ENCODE results near the gene DPYD.

Gene DPYD

DNA sequence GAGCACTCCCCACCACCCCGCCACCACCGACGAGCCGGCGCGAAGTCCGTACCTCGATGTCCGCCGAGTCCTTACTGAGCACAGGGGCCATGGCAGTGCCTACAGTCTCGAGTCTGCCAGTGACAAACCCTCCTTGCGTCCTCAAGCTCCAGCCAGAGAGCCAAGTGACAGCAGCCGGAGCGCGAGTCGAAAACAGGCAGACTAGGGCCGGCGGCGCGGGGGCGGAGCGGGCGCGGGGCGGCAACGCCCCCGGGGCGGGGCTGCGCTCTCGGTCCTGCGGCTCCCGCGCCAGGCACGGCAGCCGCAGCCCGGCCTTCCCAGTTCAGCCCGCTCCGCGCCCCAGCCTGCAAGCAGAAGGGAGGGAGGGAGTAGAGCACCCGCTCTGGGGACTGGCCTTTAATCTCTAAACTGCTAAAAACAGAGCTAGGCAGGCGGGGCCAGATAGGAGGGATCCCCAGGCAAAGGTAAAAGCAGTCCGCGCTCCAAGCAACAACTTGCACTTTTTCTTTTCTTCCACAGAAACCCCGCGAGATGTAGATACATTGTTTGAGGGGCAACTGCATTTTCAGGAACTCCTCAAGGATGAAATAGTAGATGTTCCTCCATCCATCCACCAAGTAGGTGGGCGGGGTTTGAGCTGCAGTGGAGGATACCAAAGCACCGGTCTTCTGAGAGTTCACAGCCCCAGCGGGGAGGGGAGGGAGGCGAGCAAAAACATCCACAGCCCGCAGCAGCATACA is at the start of gene DPYD:
Gene DPYD (minus strand): TSS at position 203 of the 740 bp plus-strand sequence. CDS start 112 bp downstream, at position 91.
- DNase-seq = peak; percentile 80

- DNase-seq = no peak
Observed at GRCh38 chr1:97960470-97960869, 39.6 kb upstream of the DPYD start.

- no peak for DNase-seq
Observed at GRCh38 chr1:97947695-97948094, 26.9 kb upstream of the DPYD start.

DNA sequence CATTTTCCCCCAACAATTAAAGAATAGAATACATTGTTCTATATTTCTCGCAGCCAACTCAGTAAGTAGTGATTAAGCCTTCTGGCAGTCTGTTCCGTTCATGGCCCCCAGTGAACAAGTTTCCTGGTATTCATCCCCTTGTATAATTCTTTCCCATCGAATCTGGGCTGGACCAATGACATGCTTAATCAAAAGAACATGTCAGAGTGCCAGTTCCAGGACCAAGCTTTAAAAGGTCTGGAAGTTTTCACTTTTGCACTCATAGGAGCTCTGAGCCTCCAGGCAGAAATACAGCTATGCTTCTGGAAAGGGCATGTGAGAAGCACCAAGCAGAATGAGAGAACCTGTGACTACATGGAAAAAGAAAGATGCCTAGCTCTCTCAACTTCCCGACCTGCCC is 22.5 kb upstream of the DPYD start:
- no peak for DNase-seq

- DNase-seq = no peak
Observed at GRCh38 chr1:97942161-97943123, 21.6 kb upstream of the DPYD start.

DNA sequence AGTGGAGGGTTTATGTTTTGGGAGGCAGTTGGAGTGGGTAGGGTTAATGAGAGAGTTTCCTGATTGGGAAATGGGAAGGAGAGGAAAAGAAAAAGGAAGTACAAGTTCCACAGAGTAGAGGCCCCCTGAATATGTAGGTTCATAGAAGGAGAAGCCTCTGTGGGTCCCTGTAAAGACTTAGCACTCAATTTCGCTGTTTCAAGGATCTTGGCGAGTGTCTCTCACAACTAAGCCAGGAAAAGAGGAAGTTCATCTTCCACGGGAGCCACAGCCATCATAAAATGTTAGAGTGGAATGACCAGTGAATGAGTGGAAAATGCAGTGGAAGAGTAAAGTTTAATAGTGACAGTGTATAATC is 17.4 kb upstream of the DPYD start:
- no peak for DNase-seq

DNA sequence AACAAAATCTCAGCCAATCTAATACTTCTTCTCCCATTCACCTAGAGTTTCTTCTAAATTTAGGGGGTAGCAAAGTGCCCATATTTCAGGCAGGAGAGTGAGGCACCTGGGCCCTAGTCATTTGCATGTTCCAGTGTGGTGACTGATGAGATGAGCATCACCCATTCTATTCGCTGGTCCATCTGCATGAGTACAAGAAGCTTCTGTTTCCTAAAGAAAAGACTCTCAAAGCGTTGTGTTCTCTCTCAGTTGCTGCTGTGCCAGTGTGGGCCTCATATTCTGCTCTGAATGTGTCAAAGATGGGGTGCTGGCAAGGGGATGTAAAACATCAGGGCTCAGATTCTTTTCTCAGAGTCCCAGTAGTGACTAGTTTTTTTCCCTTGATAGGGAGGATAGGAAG is 16.1 kb upstream of the DPYD start:
- no peak for DNase-seq

DNA sequence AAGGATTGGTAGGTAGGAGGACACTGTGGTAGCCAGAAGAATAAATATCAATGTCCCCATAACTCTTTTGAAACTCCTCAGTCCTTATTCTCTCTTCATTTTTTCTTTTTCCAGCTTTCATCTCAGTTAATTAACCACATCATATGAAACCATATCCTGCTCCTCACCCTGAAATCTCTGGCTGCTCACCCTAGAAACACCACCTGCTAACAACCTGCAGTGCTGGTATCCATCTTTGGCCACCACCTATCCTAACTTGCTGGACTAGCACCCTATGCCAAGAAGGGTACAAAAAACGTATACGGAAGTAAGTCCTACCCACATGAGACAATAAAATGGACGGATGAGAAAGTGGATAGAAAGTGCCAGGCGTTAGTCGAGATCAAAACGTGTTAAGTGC is 13.7 kb upstream of the DPYD start:
- no peak for DNase-seq

GRCh38 chr1:97929874-97930851 is 9.3 kb upstream of the DPYD start:
- DNase-seq = no peak

DNA sequence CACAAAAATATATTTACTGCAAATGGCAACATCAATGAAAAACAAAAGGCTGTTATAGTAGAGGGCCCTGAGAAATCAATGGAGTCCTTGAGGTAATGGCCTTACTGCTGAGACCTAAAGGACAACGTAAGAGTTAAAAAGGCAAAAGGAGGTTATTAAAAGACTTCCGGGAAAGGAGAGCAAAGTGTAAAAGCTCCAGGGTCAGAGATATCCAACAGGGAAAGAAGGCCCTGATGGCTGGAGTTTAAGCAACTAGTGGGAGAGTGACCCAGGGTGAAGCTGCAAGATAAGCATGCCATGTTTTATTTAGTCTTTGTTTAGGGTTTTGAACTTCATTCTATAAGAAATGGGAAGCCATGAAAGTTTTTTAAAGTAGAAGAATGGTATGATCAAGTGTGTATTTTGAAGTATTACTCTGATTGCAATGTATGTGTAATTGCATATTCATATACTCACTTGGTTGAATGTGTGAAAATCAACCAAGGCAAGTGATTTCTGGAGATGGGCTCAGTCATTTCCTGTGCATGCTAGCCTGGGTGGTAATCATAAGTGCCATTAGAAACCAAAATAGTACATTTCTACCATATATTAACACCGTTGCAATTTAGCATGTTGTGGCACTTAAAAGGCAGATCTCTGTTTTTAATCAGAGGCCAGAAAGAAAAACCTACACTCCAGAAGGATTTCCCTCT is 5.3 kb upstream of the DPYD start:
- no peak for DNase-seq

- no peak for DNase-seq
Observed at GRCh38 chr1:97925151-97925550, 4.3 kb upstream of the DPYD start.

- no peak for DNase-seq
Observed at GRCh38 chr1:97923811-97924210, 3.0 kb upstream of the DPYD start.

- no peak for DNase-seq
Observed at GRCh38 chr1:97920276-97920831, 480 bp downstream of the DPYD start.

- no peak for DNase-seq
Observed at GRCh38 chr1:97919585-97920261, 1.1 kb downstream of the DPYD start.

GRCh38 chr1:97918961-97919360 is 1.9 kb downstream of the DPYD start:
- DNase-seq = no peak

DNA sequence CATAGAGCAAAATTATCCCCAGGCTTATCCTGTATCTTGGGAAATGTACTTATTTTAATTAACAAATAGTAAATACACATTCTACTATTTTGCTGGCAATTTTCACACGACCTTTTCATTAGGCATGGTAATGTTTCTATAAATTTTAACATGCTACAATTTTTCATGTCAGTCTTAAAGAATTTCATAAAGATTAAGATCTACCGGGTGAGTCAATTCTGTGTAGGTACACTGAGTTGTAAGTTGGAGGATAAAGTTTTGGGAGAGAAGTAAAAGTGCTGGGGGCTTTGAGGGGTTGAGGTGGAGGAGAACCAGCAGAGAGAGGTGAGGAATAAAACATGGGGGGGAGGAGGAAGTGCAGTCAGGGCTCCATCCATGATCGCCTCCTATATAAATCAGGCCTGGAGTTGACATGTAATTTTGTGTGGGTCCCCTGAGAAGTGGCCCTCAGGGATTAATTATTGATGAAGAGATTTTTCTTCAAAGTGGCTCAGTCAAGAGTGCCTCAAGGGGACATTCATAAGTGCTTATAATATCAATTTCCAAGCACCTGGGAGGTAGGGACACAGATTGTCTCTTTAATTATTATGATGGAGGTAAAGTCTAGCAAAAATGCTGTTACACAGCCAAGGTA is 7.2 kb downstream of the DPYD start:
- DNase-seq = no peak

DNA sequence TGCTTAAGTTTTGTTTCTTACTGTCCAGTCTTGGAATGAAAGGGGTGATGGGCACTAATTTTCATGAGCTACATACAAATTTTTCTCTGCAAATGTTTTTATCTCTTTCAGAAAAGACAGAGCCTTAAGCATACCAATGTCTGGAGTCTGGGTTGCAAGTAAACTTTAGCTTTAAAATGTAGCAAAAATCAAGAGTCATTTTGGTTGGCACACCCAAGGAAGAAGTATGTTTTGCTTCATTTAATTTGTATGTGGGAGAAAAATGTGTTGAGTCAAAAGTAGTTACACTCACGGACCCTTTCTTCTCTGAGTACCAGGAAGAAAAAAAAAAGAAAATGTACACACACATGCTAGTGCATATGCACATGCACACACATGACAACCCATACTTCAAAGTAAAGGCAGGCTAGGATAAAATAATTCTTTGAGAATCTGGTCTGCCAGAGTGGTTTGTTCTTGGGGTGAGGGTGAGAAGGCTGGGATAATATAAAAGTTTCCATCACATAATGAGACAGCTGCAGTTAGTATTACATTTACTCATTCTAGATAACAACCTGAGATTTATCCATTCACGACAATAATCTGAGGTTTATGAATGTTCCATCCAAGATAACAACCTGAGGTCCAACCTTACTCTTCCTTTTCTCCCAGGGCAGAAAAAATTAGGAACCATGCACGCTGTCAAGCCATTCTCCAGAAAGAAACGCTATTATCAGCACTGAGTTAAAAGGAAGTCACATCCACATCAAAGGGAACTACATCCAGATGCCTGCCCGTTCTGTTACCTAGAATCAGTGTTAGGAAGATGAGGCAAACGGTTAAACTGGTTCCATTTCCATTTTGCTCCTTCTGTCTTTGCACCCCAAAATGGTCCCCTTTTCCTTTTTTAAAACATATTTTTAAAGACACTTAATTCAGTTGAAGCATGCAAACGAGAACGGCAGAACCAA is 9.3 kb downstream of the DPYD start:
- DNase-seq = no peak

- DNase-seq = no peak
Observed at GRCh38 chr1:97909266-97909665, 11.6 kb downstream of the DPYD start.

- no peak for DNase-seq
Observed at GRCh38 chr1:97907886-97908285, 12.9 kb downstream of the DPYD start.
